ENCODE data around the gene ATXN7. TPM values are rescaled to one million over a fixed set of nuclear protein-coding genes. Genes with fewer than 3 reads are reported as not detected.

Gene ATXN7
- total RNA-seq, 1 donor from 2014 or later = 61.8 TPM

DNA sequence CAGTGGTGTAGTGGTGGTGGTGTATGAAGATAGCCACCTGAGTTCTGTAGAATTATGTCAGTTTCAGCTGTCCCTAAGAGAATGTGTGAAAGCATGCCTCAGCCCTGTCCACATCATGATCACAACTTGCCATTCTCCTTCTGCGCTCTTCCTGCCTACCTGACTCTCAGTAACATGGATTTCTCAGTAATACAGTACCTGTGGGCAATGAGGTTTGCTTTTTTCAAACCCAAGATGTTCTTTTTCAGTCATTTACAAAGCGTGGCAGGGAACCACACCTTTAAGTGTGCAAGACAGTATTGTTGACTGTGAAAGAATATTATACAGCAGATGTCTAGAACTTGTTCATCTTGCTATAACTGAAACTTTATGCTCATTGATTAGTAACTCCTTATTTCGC is 120.7 kb downstream of the ATXN7 start:
- no peak for DNase-seq (ENCODE audit: low spot score)

DNA sequence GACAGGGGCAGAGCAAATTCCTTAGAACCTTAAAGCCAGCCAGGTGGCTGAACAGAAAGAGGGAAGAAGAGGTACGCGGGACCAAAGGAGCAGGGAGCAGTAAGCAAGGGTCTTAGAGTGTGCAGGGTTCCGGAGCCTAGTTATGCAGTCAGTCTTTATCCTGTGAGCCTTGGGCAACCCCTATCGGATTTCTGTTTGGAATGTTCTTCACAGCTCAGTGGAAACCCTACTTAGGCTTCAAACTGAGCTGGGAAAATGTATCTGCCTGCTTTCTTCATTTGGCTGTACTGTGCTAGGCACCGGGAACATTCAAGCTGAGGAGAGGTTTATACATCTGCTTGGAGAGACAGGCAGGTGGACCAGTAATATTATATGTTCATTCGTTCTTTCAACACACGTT is 122.5 kb downstream of the ATXN7 start:
- DNase-seq (ENCODE audit: low spot score) = no peak

GRCh38 chr3:63986831-63987230 is 123.2 kb downstream of the ATXN7 start:
- no peak for DNase-seq (ENCODE audit: low spot score)

GRCh38 chr3:63988943-63989342 is 125.3 kb downstream of the ATXN7 start:
- DNase-seq (ENCODE audit: low spot score) = no peak

DNA sequence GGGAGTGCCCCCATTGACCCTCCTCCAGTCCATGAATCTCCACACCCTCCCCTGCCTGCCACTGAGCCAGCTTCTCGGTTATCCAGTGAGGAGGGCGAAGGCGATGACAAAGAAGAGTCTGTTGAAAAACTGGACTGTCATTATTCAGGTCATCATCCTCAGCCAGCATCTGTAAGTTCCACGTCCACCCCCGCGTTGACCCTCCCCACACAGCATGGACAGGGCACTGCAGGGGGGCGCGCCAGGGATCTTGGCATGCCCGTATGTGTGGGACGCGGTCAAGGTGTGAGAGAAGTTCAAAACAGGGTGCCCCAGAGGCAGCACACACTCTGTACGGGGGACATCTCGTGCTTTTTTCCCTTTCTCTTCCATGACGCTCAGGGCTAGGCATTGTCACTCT is 126.5 kb downstream of the ATXN7 start:
- DNase-seq (ENCODE audit: low spot score) = no peak

DNA sequence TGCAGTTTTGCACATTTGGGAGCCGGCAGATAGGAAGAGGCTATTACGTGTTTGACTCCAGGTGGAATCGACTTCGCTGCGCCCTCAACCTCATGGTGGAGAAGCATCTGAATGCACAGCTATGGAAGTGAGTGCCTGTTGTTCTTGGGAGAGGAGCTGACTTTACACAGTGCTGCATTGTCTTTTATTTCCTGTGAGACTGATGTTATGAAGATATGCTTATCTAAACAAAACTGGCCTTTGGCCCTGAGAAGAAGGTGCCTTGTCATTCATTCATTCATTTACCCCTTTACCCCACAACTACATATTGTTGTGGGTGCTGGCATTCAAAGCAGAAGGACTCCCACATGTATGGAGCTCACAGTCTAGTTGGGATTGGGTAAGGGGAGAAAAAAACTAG is 127.1 kb downstream of the ATXN7 start:
- DNase-seq (ENCODE audit: low spot score) = no peak

DNA sequence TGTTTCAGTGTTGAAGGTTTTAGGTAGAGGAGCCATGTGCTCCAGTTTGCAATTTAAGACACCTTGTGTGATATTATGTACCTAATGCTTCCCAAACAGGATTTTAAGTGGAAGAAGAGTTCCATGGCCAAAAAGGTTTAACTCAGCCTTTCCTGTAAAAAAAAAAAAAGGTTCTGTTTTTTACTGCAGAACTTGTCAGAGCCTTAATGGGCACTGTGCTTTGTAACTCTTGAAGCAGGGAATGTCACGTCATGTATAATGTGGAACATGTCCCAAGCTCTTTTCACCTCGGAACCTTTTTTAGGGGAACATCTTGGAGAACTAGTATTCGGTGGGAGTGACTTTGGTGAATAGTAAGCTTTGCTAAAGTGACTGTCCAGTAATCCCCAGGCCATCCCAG is 128.0 kb downstream of the ATXN7 start:
- DNase-seq (ENCODE audit: low spot score) = no peak

DNA sequence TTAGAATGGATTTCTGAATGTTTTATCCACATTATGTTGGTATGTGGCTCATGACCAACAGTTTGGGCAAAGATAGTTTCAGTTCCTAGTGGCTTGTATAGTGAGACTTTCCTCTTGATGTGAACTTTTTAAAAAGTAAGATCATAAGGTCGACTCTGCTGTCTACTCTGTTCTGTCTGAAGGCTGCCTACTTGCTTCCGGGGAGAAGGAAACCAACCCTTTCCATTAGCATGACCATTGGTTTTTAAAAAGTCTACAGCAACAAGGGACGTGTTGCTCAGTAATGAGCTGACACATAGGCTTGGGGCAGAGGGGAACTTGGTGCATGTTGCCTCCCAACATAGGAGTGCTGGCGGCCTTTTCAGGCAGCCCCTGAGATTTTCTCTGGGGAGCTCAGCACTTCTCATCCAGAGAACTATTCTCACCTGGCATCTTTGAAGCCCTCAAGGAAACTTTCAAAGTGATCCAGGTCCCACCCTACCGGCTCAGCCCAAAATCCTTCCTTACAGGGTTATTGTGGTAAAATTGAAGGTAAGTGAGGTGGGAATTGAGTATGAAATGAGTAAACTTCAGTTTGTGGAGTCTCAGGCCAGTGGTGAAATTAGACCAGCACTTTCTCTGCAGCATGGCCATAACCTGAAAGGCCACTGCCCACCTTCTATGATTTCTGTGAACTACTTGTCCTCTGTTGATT is 129.0 kb downstream of the ATXN7 start:
- no peak for DNase-seq (ENCODE audit: low spot score)

GRCh38 chr3:63993653-63994079 is 130.0 kb downstream of the ATXN7 start:
- DNase-seq (ENCODE audit: low spot score) = peak; percentile 59

DNA sequence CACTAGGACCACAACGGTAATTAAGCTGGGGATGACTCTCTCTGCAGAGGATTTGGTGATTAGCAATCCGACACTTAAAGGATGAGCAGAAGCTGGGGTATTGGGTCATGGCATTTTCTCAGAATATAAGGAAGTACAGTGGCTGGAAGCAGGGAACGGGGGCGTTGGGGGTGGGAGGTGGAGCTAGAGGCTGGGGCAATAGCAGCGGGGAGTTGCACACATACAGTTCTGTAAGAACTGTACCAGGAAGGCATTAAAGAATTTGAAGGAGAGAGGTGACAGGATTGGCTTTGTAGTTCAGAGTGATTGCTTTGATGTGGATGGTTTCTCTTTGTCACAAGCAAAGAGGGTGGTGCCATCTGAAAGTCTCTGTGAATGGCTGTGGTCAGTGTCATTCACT is 131.4 kb downstream of the ATXN7 start:
- DNase-seq (ENCODE audit: low spot score) = no peak

DNA sequence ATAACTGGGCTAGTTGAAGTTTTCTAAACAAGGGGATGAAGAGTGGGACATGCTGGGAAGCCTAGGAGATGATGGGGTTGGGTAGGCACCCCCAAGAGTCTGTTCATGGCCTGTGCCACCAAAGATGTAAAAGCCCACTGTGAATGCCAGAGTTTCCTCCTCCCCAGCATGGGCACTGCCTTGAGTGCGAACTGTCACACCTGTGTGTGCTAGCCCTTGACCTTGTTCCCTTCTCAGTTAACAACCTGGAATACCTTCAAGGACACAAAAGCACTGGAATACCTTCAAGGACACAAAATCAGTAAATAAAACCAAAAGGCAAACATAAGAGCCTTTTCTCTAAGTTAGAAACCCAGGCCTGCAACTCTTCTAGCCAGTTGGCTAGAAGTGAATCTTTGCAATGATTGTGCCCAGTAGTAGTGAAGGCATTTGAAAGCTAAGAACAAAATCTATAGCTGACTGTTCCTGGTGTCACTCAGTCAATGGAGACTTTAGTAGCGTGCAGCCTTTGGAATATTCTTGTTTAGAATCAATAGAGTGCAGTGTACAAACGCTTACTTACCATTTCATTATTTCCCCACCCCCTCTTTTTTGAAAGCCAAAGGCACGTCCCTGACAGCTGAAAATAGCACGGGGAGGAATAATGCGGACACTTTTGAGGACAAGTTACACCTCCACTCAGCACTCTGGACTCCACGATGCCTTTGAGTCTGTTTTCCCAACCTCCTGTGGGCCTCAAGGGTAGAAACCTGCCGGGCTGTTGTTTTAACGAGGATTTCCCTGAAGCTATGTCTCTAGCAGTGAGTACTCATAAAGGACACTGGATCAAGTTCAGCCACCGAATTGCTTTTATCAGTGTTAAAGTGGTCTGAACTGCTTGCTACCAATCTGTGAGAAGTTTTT is 135.4 kb downstream of the ATXN7 start:
- DNase-seq (ENCODE audit: low spot score) = no peak

- DNase-seq (ENCODE audit: low spot score) = no peak
Observed at GRCh38 chr3:64000453-64001055, 136.9 kb downstream of the ATXN7 start.

DNA sequence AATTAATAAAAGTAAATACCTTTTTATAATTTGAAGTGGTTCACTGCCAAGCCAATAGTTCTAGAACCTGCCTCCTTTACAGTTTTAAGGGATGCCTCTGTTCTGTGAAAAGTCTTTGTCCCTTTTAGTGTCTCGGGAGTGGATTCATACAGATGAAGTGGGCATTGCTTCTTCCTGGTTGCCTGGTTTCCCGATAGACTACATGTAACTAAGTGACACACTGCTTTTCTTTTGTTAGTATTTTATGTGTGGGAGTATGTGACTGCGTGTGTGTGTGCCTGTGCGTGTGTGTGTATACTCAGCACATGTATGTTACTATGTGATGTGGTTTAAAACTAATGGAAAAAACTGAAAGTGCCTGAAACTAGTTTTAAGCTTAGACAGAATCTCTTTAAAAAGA is 138.6 kb downstream of the ATXN7 start:
- no peak for DNase-seq (ENCODE audit: low spot score)

DNA sequence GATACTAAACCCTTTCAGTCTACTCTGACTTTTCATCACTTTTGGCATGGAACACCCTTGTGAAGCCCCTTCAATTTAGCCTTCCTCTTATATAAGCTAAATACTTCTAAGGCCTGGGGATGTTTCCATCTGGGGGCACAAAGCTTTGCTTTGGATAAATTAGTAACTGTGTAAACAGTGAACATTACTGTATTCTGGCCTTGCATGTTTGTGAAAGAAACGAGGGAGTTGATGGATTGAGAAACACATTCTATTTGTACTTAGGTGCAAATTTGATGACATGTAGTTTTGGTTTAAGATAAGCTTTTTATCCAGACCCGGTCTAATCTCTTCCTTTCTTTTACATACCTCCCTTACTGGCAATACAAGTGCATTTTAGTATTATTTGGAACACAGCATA is 139.9 kb downstream of the ATXN7 start:
- no peak for DNase-seq (ENCODE audit: low spot score)

DNA sequence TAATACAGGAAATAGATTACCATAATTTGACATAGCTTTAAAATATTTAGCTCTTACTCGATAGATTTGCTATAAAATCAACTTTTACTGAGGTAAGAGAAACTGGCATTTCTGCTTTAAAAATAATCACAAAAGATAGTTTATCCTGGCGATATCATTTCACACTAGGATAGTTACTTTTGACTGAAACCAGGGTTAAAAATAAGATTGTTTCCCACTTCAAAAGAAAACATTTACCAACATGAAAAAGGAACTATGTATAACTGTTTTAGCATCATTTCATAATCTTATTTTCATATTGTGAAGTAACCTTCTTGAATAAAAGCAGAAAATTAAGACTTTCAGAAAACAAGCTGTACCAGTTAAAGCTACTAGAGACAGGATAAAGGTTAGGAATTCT is 144.3 kb downstream of the ATXN7 start:
- no peak for DNase-seq (ENCODE audit: low spot score)

DNA sequence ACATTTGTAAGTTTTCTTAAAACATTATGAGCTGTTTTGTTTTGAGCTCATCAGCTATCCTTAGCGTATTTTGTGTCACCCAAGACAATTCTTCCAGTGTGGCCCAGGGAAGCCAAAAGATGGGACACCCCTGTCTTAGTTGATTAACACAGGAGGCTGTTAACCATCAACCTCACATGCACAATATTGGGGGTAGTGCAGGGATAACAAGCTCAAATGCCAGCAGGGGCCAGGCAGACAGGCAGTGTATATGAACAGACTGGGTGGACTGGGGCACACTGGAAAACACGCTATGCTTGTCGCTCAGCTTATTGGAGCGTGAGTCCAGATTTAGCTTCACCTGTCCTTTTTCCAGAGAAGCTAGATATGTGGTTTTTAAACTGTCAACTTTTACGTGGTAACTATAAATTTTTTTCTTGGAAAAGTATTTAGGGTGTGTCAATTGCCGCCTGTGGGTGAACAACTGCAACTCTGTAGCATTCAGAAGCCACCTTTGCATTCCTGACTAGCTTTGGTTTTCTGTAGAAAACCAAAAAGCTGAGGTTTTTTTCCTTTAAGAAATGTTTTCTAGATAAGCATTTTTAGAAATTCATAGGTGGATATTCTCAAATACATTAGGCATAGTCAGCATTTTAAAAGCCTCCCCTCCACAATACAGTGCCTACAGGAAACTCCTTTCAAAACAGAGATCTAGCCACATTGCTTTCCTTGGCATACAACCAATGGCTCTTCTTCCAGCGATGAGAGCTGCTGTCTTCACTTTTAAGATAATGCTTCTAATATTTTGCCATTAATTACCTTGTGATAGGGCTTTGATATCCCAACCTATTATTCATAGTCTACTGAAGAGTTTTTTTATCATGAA is 145.1 kb downstream of the ATXN7 start:
- no peak for DNase-seq (ENCODE audit: low spot score)

DNA sequence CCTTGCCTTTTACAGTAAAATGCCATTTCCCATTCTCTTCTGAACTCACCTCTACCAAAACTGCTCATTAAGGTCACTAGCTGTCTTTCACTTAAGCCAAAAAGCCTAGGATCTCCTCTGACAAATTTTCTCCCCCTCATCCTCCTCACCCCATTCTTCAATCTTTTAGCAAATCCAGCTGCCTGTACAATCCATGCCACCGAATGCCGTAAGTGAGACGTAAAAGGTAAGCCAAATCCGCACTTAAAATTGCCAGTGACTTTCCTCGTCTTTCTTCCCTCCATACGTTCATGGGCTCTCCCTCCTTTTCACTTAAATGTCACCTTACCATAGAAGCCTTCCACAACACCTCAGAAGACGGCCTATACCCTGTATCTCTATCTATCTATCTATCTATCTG is 145.9 kb downstream of the ATXN7 start:
- no peak for DNase-seq (ENCODE audit: low spot score)

DNA sequence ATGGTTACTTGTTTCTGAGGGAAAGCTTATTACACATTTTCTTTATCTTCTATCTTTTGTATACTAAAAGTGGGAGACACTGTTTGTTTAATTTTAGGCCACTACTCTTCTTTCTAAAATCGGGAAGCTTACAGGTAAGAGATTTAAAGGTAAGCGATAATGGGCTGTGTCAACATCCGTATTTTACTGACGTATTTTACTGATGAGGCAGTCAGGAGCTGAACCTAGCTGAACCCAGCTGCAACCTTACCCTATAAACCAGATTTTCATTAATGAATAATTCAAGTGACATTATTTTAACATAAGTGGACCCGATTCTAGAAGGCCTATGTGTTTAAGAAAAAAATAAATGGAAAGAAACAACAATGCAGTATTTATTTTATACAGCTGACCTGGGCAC is 146.5 kb downstream of the ATXN7 start:
- DNase-seq (ENCODE audit: low spot score) = no peak

DNA sequence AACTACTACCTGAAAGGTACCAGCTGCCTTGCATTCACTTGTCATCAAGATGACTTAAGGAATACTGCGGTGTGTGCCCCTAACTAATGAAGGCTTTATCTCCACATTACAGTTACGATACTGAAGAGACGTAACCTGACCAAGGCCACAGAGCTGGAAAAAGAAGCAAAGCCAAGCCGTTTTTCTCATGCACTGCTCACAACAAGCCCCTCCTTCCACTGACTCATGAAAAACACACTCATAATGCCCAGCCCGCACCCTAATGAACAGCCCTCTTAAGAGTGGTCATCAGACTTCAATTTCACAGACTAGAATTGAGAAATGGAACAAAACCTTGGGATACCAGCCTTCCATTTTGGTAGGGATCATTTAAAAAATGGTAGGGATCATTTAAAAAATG is 148.0 kb downstream of the ATXN7 start:
- DNase-seq (ENCODE audit: low spot score) = no peak

DNA sequence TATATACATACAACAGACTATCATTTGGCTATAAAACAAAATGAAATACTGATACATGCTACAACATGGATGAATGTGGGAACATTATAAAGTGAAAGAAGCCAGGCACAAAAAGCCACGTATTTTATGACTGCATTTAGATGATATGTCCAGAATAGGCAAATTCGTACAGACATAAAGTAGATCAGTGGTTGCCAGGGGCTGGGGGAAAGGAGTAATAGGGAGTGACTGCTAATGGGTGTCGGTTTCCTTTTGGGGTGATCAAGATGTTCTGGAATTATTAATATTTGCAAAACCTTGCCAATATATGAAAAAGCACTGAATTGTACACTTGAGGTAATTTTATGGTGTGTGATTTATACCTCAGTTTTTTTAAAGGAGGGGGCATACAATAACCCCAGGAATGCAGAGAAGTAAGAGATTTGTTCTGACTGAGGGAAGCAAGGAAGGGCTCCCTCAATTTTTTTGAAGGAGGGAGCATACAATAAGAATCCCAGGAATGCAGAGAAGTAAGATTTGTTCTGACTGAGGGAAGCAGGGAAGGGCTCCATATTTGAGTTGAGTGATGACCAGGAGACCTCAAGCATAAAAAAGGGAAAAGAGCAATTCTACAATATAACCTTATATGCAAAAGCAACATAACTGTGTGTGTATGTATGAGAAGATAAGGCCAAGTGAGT is 153.4 kb downstream of the ATXN7 start:
- no peak for DNase-seq (ENCODE audit: low spot score)

GRCh38 chr3:64019271-64019670 is 155.6 kb downstream of the ATXN7 start:
- no peak for DNase-seq (ENCODE audit: low spot score)

Measured in ureter (tissue), 1 donor.